ENCODE measurements around the gene LRCH3.
"Not testable (repeated sequence)": the region's sequence is repeated elsewhere in the genome, so short reads cannot be mapped to it uniquely, and the experiment has no call there.

Gene LRCH3

DNA sequence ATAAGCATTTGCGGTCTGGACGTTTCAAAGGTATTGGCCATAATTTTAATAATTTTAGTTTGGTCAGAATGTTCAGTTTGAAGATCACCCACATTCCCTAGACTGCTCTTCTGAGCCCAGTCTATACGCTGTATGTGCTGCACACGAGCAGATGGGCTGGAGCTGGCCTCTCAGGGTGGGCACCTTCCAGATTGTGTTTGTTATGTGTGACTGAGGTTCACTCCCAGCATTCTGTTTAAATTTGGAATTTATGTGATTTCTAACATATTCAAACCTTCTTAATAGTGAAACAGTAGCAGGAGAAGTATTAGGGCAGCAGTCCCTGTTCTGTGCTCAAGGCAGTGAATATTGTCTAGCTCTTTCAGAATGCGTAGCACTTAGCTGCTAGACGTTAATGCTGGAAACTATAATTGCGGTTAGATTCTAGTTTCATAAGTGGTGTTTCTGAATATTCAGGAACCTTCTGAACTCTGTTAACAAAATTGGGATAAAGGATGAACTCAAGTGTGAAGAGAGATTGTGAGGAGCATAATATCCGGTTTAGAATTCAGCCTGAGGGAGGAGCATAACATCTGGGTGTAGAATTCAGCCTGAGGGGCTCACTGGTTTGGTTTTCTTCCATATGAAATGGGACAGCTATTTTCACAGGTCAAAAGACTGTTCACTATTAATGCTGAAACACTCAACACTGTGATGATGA is 90.4 kb downstream of the LRCH3 start:
- no peak for DNase-seq (ENCODE audit: low spot score)
- Histone ChIP-seq H3K4me3 (no peak overlapping the region), H3K27ac (no peak overlapping the region)
- TF ChIP-seq, protein P1, sequence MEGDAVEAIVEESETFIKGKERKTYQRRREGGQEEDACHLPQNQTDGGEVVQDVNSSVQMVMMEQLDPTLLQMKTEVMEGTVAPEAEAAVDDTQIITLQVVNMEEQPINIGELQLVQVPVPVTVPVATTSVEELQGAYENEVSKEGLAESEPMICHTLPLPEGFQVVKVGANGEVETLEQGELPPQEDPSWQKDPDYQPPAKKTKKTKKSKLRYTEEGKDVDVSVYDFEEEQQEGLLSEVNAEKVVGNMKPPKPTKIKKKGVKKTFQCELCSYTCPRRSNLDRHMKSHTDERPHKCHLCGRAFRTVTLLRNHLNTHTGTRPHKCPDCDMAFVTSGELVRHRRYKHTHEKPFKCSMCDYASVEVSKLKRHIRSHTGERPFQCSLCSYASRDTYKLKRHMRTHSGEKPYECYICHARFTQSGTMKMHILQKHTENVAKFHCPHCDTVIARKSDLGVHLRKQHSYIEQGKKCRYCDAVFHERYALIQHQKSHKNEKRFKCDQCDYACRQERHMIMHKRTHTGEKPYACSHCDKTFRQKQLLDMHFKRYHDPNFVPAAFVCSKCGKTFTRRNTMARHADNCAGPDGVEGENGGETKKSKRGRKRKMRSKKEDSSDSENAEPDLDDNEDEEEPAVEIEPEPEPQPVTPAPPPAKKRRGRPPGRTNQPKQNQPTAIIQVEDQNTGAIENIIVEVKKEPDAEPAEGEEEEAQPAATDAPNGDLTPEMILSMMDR (IDR thresholded peaks at IDR 0.05), result no peak

DNA sequence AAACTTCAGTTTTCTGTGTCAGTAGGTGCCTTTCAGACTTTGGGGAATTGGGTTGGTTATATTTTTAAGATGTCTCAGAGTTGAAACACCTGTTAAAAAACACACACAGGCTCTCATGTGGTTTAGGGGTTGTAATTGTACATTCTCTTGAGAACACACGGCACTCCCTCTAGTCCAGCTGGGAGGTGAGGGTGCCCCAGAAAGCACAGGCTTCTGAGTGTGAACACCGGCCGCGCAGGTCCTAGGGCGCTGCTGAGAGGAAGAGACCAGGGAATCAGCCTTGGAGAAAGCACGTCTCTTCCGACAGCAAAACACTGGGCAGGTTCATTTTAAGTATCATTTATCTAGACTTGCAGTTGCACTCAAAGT is 90.9 kb downstream of the LRCH3 start:
- no peak for DNase-seq (ENCODE audit: low spot score)
- H3K27ac ChIP-seq, result no peak overlapping the region
- H3K4me3 ChIP-seq, result no peak overlapping the region
- TF ChIP-seq, protein P1 (IDR thresholded peaks at IDR 0.05), result no peak

DNA sequence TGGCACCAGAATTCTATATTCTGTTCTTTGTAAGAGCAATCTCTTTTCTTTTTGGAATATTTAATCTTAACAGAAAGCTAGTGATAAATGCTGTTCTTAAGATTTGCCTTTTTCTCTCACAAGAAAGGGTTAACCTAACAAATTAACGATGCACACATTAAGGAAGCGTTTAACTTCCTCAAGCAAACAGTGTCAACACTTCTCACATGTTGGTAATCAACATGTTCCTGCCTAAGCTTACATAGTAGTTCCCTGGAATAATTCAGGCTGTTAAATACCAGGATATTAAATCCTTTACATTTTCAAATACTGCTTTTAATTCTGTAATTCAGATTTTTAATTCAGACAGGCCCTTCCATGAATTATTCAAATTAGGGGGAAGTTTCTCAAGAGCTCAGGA is 91.5 kb downstream of the LRCH3 start:
- TF ChIP-seq, protein P1 (IDR thresholded peaks at IDR 0.05), result no peak
- no peak for DNase-seq (ENCODE audit: low spot score)
- H3K4me3 ChIP-seq, result no peak overlapping the region
- no peak overlapping the region for H3K27ac ChIP-seq

DNA sequence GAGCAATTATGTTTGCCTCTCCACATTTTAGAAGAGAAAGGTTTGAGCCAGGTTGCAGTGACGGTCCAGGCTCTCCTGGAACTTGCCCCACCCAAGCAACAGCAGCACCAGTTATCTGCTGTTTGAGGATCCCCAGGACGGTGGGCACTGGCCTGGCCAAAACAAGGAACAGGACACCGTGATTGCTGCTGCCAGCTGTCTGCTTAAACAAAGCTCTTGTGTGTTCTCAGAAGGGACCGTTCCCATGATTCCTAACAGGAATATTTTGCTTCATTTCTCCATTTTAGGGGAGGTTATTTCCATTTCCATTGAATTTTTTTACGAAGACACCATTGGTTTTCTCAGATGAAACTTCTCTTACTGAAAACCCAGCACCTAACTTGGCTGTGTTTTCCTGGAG is 92.5 kb downstream of the LRCH3 start:
- TF ChIP-seq, protein P1 (IDR thresholded peaks at IDR 0.05), result no peak
- DNase-seq (ENCODE audit: low spot score), result no peak
- H3K4me3 ChIP-seq, result no peak overlapping the region
- no peak overlapping the region for H3K27ac ChIP-seq

DNA sequence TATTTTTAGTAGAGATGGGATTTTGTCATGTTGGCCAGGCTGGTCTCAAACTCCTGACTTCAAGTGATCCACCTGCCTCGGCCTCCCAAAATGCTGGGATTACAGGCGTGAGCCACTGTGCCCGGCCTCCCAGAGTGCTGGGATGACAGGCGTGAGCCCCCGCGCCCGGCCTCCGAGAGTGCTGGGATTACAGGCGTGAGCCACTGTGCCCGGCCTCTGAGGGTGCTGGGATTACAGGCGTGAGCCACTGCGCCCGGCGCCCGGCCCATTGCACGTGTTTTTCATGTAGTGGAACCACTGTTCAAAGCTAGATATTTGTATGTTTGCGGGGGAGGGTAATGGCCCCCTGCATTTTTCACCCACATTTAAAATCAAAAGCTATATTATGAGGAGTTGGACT is 93.3 kb downstream of the LRCH3 start:
- not testable (repeated sequence) for H3K27ac ChIP-seq; H3K4me3 ChIP-seq; DNase-seq (ENCODE audit: low spot score)

DNA sequence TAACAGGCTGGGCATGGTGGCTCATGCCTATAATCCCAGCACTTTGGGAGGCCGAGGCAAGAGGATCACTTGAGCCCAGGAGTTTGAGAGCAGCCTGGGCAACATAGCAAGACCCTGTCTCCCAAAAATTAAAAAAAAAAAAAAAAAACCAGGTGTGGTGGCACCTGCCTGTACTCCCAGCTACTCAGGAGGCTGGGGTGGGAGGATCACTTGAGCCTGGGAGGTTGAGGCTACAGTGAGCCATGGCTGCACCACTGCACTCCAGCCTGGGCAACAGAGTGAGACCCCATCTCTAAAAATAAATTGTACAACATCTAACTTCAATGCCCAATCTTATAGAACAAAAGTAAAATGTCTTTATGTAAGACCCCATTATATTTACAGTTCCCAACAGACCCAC is 95.0 kb downstream of the LRCH3 start:
- H3K4me3 ChIP-seq; H3K27ac ChIP-seq; DNase-seq (ENCODE audit: low spot score): not testable (repeated sequence)

DNA sequence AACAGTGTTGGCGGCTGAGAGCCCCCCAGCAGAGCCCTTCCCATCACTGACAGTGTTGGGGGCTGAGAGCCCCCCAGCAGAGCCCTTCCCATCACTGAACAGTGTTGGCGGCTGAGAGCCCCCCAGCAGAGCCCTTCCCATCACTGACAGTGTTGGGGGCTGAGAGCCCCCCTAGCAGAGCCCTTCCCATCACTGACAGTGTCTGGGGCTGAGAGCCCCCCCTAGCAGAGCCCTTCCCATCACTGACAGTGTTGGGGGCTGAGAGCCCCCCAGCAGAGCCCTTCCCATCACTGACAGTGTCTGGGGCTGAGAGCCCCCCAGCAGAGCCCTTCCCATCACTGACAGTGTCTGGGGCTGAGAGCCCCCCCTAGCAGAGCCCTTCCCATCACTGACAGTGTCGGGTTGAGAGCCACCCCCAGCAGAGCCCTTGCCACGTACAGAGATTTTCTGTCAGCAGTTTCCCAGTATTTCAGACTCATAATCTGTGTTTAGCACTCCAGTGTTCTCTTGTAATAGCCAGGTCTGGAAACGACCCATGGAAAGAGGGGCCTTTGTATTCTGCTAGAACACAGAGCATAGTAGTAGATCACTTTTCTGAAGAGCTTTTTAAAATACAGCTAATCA is 96.5 kb downstream of the LRCH3 start:
- H3K4me3 ChIP-seq; DNase-seq (ENCODE audit: low spot score); H3K27ac ChIP-seq: not testable (repeated sequence)

DNA sequence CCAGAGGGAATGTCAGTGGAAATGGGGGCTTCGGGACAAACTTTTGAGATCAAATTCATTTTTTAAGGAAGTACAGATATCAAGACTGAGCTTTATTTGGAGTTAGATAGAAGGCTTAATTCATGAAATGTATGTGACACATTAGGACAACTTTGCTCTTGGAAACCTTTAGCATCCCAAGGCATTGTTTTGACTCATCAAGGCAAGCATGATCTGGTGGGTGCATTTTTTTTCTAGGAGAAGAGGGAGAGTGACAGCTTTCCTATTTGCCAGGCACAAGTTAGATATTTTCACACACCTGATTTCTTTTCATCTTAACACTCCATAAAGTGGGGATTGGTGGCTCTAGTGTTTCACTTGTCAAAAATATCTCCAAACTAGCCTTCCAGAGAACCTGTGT is 97.5 kb downstream of the LRCH3 start:
- DNase-seq (ENCODE audit: low spot score), result no peak
- H3K4me3 ChIP-seq, result no peak overlapping the region
- H3K27ac ChIP-seq, result no peak overlapping the region
- TF ChIP-seq, protein P1 (IDR thresholded peaks at IDR 0.05), result no peak
